GM21423 (cell line): ENCODE data around the gene IGF1R.

Source experiments
- ATAC-seq: cut with Tn5 transposase; IDR thresholded peaks from one replicate; pipeline ENCODE4 v1.9.1; 2021; ENCODE audit warnings: mild to moderate bottlenecking, moderate library complexity; ENCODE audit not compliant: unreplicated experiment

IGF1R gene

DNA sequence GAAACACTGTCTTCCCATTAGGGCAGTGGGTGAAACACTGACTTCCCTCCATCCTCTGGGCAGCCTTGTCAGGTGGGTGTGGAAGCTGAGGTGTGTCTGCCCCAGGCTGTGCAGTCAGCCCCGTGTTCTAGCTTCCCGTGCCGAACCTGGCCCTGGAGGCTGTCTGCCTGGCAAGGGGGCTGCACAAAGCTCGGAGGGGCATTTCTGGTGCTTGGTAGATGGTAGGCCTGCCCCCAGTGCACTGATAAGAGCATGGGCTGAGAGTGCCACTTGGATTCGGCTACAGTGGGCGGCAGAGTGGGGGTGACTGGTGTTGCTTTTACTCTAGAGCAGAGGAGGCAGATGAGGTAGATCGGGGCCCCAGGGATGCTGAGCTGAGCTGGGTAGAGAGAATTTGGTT lies 21.3 kb downstream of the IGF1R start:
- no peak for ATAC-seq

DNA sequence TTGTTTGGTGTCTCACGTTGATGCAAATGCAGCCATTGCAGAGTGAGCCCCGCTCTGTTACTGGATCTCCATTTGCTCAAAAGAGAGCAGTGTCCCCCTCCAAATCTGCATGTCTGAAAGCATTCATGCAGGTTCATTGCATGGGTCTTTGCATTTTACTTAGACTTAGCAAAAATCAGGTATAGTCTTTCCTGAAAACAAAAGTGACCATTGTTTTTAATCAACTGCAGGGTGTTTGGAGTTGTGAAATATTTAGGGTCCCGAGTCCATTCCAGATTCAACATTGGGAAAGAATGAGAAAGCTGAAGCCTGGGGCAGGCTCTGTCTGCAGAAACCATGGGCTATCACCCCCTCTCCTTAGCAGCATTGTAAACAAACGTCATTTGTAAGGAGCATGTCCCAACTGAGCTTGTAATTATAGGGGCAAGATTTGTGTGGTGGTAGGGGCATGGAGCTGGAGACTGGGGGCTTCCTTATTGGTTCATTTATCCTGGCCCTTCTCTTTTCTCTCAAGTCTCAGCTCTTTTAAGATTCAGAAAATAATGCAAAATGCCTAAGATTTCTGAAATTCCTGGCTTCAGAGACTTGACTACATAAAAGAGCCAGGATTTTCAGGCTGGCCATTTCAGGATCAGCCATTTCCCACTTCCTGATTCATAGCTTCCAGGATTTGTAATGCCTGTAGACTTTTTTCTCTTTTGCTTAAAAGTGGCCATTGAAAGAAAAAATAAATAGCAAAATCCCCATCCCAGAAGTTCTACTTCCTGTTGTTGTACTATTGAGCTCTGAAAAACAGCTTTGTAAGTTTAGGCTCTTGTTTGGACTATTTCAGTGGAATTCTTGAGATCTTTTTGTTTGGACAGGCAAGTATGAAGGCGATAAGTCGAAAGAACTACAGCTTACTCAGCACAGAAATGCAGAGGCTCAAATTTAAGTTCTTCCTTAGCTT lies 23.0 kb downstream of the IGF1R start:
- ATAC-seq: no peak

DNA sequence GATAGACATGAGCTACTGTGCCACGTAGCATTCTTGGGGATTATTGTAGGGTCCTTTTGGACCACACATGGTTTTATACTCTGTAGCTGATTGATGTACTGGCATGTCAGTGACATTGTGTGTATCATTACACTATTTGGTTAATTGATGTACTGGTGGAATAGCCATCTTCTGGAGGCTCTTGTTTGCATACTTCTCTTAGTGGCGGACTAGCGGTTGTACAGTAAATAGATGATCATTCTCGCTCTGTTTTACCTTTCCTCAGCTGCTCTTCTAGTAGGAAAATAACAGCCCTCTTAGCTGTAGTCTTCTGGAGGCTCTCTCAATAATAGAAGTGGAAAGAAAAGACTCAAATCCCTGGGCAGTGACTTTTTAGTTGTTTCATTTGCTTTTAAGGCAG lies 24.8 kb downstream of the IGF1R start:
- no peak for ATAC-seq

DNA sequence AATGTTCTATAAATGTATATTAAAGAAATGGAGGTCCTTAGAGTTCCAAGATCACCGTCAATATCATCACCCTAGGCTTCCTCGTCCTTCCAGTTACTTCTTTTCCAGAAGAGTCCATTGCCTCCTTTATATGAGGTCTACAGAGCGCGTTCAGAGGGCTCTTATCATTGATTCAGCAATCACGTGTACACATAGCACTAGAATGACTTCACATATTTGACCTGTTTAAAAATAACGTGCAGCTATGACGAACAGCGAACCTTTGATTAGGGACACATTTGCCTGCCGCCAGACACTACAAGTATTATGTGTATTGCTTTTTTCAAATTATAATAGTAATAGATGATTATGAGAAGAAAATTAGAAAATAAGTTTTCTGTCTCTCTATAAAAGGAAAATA lies 26.0 kb downstream of the IGF1R start:
- ATAC-seq: no peak

DNA sequence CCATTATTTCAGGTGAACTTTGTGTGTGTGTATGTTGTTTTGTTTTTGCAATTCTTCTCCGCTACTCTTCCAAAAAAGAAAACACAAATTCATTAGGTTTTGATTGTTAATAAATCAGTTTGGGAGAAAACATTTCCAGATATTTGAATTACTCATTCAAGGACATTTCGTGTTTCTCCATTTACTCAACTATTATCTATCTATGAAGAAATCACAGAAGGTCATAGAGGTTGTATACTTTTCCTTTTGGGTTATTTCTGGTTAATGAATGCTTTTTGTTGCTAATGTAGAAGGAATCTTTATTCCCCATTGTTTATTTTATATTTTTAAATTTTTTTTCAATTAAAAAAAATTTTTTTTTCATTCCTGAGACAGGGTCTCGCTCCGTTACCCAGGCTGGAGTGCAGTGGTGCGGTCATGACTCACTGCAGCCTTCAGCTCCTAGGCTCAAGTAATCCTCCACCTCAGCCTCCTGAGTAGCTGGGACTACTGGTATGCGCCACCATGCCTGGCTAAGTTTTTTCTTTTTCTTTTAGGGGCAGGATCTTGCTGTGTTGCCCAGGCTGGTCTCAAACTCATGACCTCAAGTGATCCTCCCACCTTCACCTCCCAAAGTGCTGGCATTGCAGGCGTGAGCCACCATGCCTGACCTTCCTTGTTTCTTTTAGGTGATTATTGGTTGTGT lies 28.4 kb downstream of the IGF1R start:
- no peak for ATAC-seq

DNA sequence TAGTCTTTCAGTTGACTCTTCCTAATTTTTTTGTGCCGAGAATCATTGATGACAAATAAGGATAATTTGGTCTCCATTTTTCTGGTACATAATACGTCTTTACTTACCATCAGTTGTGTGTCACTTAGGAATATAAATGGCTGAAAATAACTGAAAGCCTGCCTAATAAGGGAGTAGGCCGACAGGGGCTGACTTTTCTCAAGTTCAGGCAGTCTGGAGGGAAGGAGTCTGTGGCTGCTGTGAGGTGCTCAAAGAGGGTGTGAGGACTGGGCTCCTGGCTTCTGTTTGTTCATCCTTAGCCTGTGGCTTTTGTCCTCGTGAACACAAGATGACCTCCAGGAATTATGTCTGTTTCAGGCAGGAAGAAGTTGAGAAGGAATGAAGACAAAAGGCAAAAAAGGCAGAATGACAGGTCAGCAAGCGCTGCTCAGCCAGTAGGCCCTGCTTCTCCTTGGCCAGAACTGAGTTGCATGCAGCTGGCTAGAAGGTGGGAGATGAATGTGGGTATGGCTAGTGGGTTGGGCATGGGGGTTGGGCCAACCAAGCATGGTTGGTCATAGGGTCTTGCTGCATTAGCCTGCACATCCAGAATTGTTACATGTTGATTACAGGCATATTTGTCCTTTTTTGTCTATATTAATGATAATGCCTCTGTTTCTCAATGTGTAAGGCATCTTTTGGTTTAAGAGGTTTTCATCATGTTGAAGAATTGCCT lies 29.2 kb downstream of the IGF1R start:
- no peak for ATAC-seq

DNA sequence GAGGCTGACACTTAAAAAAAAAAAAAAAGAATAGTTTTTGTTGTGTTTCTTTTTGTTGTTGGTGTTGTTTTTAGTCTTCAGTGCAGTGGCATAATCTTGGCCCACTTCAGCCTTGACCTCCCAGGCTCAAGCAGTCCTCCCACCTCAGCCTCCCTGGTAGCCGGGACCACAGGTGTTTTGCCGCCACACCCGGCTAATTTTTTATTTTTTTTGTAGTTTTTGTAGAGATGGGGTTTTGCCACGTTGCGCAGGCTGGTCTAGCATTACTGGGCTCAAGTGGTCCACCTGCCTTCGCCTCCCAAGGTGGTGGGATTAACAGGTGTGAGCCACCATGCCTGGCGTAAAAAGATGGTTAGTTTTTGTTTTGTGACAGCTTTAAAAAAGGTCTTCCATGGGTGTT lies 30.1 kb downstream of the IGF1R start:
- ATAC-seq: no peak

DNA sequence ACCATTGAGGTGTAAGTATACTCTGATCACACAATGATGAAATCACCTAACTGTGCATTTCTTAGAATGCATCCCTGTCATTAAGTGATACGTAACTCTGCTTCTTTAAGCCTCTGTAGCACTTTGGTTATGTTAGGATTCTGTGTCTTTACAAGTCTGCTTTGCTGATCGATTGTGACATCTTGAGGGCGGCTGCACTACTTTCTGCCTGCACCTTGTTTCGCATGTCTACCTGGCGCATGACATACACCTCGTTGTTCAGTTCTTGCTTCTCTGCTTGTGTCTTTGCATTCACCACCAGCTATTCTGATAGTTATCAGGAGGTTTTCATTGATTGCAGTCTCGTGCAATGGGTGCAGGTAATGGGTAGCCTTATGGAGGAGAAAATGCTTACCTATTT lies 32.7 kb downstream of the IGF1R start:
- ATAC-seq: no peak

DNA sequence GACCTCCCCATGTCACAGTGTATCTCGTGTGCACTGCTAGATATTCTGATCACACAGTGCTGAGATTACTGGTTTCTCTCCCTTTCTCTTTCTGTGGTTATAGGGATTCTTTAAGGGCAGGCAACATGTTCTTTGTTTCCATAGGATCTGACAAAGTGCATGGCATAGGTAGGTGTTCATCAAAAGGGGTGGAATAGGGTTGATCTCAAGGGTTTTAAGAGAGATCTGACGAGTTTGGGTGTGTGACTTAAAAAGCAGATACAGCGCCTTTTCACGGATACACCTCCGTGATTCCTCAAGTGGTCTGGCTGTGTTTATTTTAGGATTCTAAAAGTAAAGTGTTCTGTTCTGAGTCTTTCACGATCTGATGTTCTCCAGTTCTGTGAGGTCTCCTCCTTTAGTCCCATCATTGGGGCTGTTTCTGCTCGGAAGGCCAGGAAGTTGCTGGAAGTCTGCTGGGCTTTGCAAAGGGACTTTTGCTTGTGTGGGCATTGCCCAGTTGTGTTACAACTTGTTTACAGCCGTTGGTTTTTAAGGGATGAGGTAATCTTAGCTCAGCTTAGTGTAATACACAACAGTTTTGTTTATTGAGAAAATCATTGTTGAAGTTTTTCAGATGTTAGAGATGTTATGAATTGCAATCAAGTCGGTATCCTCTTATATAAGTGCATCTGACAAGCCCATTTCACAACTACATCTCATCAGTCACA lies 34.8 kb downstream of the IGF1R start:
- ATAC-seq: no peak

DNA sequence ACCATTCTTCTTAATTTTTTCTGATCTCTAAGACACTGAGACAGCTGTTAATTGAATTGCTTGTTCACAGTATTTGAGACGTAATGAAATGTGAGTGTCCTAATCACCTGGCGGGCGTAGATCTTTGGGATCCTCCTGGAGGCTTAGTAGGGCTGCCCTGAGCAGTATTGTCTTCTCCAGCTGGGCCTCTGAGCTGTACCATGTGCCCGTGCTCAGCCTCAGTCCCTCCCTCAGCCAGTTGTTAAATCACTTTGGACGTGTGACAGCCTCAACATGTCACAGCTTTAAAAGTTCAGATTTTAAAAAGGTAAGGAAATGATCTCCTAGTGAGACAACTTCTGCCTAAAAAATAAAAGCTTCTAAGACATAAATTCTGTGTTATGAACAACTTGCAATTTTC lies 35.5 kb downstream of the IGF1R start:
- ATAC-seq: no peak

DNA sequence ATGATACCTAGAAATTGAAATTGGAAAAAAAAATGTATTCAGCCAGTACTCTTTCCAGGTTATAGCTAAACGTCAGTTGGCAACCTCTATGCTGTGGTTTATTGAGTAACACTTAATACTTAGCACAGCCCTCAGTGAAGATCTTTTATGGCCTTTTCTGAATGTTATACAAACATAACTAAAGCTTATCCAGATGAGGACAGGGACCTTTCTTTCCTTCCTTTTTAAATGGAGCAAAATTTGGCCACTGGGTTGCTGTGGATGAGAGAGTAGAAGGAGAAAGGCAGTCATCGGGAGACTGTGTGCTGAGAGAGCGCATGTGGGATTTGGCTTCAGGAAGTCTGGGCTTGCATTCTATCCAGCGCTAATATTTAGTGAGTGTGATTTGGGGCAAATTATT lies 36.1 kb downstream of the IGF1R start:
- no peak for ATAC-seq

DNA sequence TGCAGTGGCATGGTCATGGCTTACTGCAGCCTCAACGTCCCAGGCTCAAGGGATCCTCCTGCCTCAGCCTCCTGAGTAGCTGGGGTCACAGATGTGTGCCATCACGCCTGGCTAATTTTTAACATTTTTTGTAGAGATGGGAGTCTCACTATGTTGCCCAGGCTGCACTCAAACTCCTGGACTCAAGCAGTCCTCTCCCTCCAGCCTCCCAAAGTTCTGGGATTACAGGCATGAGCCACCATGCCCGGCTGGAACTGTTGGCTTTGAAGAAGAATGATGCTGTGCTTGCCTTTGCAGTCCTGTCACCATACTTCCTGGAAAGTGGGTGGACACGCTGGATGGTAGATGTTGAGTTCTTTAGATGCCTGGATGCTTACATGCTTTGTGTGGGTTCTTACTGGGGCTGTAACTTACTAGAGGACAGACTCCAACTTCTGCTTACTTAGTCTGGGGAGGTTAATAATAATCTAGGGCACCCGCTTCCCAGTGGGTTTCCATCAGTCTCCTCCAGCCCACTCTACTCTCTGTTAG lies 36.7 kb downstream of the IGF1R start:
- no peak for ATAC-seq

DNA sequence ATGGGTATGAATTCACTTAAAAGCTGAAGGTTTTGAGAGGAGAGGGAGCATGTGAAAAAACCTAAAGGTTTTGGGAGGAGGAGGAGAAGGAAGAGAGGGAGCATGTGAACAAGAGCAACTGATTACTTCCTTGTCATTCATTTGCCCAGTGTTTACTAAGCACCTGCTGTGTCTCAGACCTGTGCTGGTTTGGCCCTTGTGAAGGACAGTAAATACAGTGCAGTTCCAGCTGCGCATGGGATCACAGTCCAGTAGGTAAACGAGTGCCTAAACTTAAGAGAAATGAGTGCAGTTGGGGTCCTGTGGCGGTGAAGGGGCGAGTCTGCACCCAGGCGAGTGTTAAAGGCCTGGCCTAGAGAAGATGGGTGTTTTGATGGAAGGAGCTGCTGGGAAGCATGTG lies 38.6 kb downstream of the IGF1R start:
- ATAC-seq: no peak

DNA sequence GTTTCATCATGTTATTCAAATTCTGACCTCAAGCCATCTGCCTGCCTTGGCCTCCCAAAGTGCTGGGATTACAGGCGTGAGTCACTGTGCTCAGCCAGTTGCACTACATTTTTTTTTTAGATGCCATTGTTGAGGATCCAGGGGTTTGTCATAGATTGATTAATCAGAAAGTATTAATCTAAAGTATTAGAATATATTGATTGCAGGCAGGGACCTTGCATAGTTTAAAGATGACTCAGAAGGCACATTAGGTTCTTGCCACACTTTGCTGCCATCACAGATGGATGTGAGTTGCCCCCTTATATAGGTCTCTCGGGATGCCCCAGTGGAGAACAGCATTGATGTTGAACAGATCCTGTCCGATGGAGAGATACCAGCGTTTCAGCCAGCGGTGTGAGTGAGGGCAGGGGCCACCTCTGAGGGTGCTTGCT lies 41.1 kb downstream of the IGF1R start:
- no peak for ATAC-seq

DNA sequence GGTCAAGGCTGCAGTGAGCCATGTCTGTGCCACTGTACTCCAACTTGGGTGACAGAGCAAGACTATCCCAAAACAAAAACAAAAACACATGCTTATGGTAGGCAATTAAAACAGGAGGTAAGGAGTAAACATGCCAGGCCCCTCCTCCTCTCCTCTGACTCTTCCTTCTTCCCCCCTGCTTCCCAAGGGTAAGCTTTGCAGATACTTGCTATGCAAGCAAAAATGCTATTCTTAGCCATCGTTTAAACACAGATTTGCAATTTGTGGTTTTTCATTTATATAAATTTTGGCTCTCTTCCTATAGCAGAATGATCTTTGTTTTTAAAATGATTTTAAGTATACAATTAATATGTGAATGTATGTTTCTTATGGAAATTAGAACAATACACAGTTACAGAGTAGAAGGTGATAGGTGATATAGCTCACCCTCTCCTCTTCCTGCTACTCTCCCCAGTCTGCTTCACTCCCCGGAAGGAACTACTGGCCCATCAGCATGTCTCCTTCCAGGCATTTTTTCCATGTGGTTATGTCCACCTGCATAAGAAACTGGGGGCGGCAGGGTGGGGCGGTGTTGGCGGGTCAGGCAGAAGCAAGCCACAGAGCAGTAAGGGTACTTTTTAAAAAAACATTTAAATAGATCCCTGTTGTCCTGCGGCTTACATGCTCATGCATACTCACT lies 42.1 kb downstream of the IGF1R start:
- ATAC-seq: no peak

DNA sequence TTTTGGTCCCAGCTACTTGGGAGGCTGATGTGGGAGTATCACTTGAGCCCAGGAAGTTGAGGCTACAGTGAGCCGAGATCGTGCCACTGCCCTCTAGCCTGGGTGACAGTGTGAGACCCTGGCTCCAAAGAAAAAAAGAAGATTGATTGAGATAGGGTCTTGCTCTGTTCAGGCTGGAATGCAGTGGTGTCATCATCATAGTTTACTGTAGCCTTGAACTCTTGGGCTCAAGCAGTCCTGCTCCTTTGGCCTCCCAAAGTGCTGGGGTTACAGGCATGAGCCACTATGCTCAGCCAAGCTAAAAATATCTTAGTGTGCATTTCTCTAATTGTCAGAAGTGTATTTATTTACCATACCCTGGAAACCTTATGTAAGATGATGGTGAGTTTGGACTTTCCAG lies 43.9 kb downstream of the IGF1R start:
- no peak for ATAC-seq

DNA sequence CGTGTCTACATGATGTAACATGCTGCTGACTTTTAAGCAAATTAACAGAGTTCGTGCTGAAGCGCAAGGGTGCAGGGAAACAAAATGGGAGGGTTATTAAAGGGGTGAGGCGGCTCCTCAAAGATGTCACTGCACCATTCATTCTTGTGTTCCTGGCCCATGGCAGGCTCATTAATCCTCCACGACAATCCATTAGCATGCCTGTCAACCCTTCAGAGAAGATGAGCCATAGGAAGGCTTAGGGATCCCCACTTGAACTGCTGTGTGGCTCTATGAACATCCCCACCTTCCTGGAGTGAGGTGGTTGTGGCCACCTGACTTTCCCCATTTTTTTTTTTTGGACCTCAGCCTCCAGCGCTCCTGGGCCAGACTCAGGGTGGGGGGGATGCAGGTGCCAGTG lies 45.8 kb downstream of the IGF1R start:
- ATAC-seq: no peak

DNA sequence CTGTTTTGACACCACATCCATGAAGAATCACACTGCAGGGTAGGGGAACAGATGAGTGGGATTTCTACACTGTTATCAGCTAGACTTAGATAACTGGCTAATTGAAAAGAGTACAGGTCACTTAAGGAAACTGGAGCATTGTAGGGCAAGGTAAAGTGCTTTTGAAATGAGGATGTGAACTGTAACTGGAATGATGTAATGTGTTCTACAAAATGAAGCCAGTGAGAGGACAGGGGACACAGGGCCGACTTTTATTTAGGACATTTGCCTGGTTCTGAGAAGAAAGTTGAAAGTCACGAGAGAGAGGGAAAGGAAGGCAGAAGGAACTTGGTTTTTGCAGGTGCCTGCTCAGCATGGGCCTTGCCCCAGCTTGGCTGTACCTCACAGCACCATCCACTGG lies 50.5 kb downstream of the IGF1R start:
- ATAC-seq: no peak

DNA sequence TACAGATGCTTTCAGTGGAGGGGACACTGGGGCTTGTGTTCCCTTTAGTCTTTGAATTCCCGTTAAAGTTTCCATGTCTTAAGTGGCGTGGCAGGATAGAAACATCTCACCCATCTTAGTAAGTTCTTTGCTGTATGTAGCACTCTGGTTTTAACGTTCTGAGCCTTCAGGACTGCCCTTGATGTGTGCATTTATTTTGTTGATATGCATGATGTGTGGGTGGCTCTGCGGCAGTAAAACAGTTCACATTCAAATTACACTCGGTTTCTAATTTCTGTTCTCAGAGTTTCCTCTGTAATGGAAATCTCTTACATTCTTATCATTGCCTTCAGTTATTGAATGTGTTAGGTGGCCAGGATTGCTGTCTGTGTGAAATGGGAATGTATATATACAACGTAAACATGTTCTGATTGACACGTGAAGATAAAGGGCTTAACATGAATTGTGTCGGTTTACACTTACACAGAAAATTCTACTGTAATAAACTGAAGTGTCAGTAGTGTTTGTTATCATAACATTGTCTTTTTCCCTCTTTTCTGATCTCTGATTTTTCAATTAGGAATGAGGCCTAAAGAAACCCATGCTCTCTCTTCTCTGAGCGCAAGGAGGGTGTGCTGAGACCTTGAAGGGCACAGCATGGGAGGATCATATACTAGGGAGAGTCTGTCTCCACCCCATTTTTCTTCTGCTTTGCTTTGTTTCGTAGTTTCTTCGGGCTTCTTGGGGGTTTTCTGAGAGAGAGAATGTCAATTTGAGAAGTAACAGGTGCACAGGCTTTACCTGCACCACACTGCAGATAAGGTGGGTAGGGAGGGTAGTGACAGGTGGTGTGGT lies 51.5 kb downstream of the IGF1R start:
- no peak for ATAC-seq
